ENCODE measurements around the gene OR11H7. TPM values are rescaled to one million over a fixed set of nuclear protein-coding genes. Genes with fewer than 3 reads are reported as not detected.
"Not testable (repeated sequence)": the region's sequence is repeated elsewhere in the genome, so short reads cannot be mapped to it uniquely, and the experiment has no call there.

The OR11H7 gene
- total and polyA plus RNA-seq, 8 donors: not detected

GRCh38 chr14:20247646-20248246 lies 19.0 kb downstream of the OR11H7 start:
- no peaks in the 10 kb centered on the region for H3K27me3 ChIP-seq
- DNase-seq: no peak
- H3K36me3 ChIP-seq: no peaks in the 10 kb centered on the region
- no peak overlapping the region for H3K4me3 ChIP-seq
- WGBS, 5 donors: 60 to 71% (median 65%) methylated on average over 3 of the region's 3 CpGs
- H3K9me3 ChIP-seq: peaks cover 3 to 22% (median 5%) of the 10 kb centered on the region in 4 donors
- H3K27ac ChIP-seq: no peak overlapping the region
- TF ChIP-seq POLR2AphosphoS5 (IDR thresholded peaks at IDR 0.05): no peak
- no peak for TF ChIP-seq CTCF (IDR thresholded peaks at IDR 0.05)
- intact Hi-C loops (cut with DNase I; ENCODE audit: low total_unique reads): no loop called here
- H3K4me1 ChIP-seq: no peaks in the 10 kb centered on the region

- H3K27ac ChIP-seq: no peak overlapping the region
- 45 to 56% (median 53%) methylated on average over 3 of the region's 3 CpGs for WGBS, 5 donors
- no peaks in the 10 kb centered on the region for H3K4me1 ChIP-seq
- H3K36me3 ChIP-seq: no peaks in the 10 kb centered on the region
- no peaks in the 10 kb centered on the region for H3K27me3 ChIP-seq
- no peak overlapping the region for H3K4me3 ChIP-seq
- H3K9me3 ChIP-seq: no peaks in the 10 kb centered on the region
- intact Hi-C loops (cut with DNase I; ENCODE audit: low total_unique reads): no loop called here
- no peak for DNase-seq
- TF ChIP-seq CTCF (IDR thresholded peaks at IDR 0.05) (no peak), EP300 (IDR thresholded peaks at IDR 0.05) (no peak), POLR2A (IDR thresholded peaks at IDR 0.05) (no peak), POLR2AphosphoS5 (IDR thresholded peaks at IDR 0.05) (no peak)
Observed at GRCh38 chr14:20262642-20263128, 33.9 kb downstream of the OR11H7 start.

- intact Hi-C loops (cut with DNase I; ENCODE audit: low total_unique reads); H3K4me1 ChIP-seq; H3K27me3 ChIP-seq; DNase-seq; H3K9me3 ChIP-seq; H3K4me3 ChIP-seq; H3K36me3 ChIP-seq; H3K27ac ChIP-seq: not testable (repeated sequence)
- WGBS, 5 donors: 89 to 95% (median 93%) methylated on average over 5 of the region's 5 CpGs
Observed at GRCh38 chr14:20264361-20264760, 35.6 kb downstream of the OR11H7 start.

- intact Hi-C loops (cut with DNase I; ENCODE audit: low total_unique reads): no loop called here
- H3K27me3 ChIP-seq: no peaks in the 10 kb centered on the region
- no peak overlapping the region for H3K27ac ChIP-seq
- no peak overlapping the region for H3K4me3 ChIP-seq
- WGBS, 5 donors: 96 to 100% (median 98%) methylated on average over 2 of the region's 2 CpGs
- H3K36me3 ChIP-seq: peaks cover 0 to 27% (median 5%) of the 10 kb centered on the region in 4 donors
- H3K9me3 ChIP-seq: peaks cover 0 to 38% (median 21%) of the 10 kb centered on the region in 4 donors
- no peak for DNase-seq
- TF ChIP-seq EP300 (IDR thresholded peaks at IDR 0.05) (no peak), POLR2A (IDR thresholded peaks at IDR 0.05) (no peak), POLR2AphosphoS5 (IDR thresholded peaks at IDR 0.05) (no peak), CTCF (IDR thresholded peaks at IDR 0.05) (no peak)
- H3K4me1 ChIP-seq: no peaks in the 10 kb centered on the region
Observed at GRCh38 chr14:20274062-20274461, 45.3 kb downstream of the OR11H7 start.

- 97 to 100% (median 98%) methylated on average over 2 of the region's 2 CpGs for WGBS, 5 donors
- peaks cover 0 to 54% (median 20%) of the 10 kb centered on the region in 4 donors for H3K36me3 ChIP-seq
- TF ChIP-seq EP300 (IDR thresholded peaks at IDR 0.05) (no peak), POLR2A (IDR thresholded peaks at IDR 0.05) (no peak), POLR2AphosphoS5 (IDR thresholded peaks at IDR 0.05) (no peak), CTCF (IDR thresholded peaks at IDR 0.05) (no peak)
- H3K27ac ChIP-seq: no peak overlapping the region
- intact Hi-C loops (cut with DNase I; ENCODE audit: low total_unique reads): no loop called here
- H3K4me3 ChIP-seq: no peak overlapping the region
- no peaks in the 10 kb centered on the region for H3K27me3 ChIP-seq
- peaks cover 0 to 29% (median 17%) of the 10 kb centered on the region in 4 donors for H3K9me3 ChIP-seq
- H3K4me1 ChIP-seq: no peaks in the 10 kb centered on the region
- no peak for DNase-seq
Observed at GRCh38 chr14:20277409-20277808, 48.6 kb downstream of the OR11H7 start.

Measured in stomach (tissue), 9 donors.